Activated B cell treated with CpG ODN at 0.5 μM for 24 hours (primary cell): ENCODE measurements around the gene FAM227A. TPM values are rescaled to one million over a fixed set of nuclear protein-coding genes. Genes with fewer than 3 reads are reported as not detected.
"Not testable (repeated sequence)": the region's sequence is repeated elsewhere in the genome, so short reads cannot be mapped to it uniquely, and the experiment has no call there.

ENCODE experiments used
- ATAC-seq: fragments of 200-7000 bp; cut with Tn5 transposase; one replicate; pipeline ENCODE4 v1.10.0; 2021; ENCODE audit warnings: low read depth, mild to moderate bottlenecking, moderate library complexity
- CTCF ChIA-PET: fragments of 350-600 bp; sonication (Branson Sonifier 250); formaldehyde crosslinking; loops from one replicate; lab custom pipeline; 2021; ENCODE audit warnings: antibody characterized with exemption; lab: Charles Lee
- POLR2A ChIA-PET: fragments of 350-600 bp; sonication (Branson Sonifier 250); formaldehyde crosslinking; loops from one replicate; lab custom pipeline; 2021; ENCODE audit warnings: antibody characterized with exemption; lab: Charles Lee
- DNase-seq: peaks from one replicate; pipeline ENCODE4 v3.0.0; 2022
- H3K27ac Mint-ChIP-seq: one replicate; pipeline ENCODE4 v1.8.0; 2020; ENCODE audit warnings: mixed read lengths
- H3K27me3 Mint-ChIP-seq: one replicate; pipeline ENCODE4 v1.8.0; 2021; ENCODE audit warnings: mixed read lengths
- H3K36me3 Mint-ChIP-seq: one replicate; pipeline ENCODE4 v1.8.0; 2021; ENCODE audit warnings: low read depth, mixed read lengths
- H3K4me1 Mint-ChIP-seq: one replicate; pipeline ENCODE4 v1.8.0; 2021; ENCODE audit warnings: mixed read lengths
- H3K4me3 Mint-ChIP-seq: one replicate; pipeline ENCODE4 v1.8.0; 2020; ENCODE audit warnings: mild to moderate bottlenecking, mixed read lengths
- H3K9me3 Mint-ChIP-seq: one replicate; pipeline ENCODE4 v1.8.0; 2020; ENCODE audit warnings: mixed read lengths
- intact Hi-C: fragments of 100-400 bp; cut with micrococcal nuclease; formaldehyde crosslinking; loops from one replicate; pipeline ENCODE4 v1.15.1; 2024
- total RNA-seq: library from RNA; stranded (reverse); gene quantifications from 2 replicates; pipeline ENCODE4 v1.2.3, GENCODE V29; 2022
- TF ChIP-seq, protein P1 (sequence below): fragments of 200-600 bp; IDR thresholded peaks from one replicate; pipeline ENCODE4 v1.8.0; 2022; ENCODE audit warnings: antibody characterized with exemption, mild to moderate bottlenecking

Gene FAM227A
- total RNA-seq, 1 donor from 2014 or later, result 0.20 TPM

GRCh38 chr22:38602166-38602565 lies 54.0 kb downstream of the FAM227A start:
- Mint-ChIP-seq H3K27me3 (peaks cover 10% of the 10 kb centered on the region), H3K27ac (no peak overlapping the region), H3K9me3 (no peaks in the 10 kb centered on the region), H3K36me3 (no peaks in the 10 kb centered on the region), H3K4me1 (no peaks in the 10 kb centered on the region), H3K4me3 (no peak overlapping the region)
- DNase-seq (no peak), ATAC-seq (no peak)
- intact Hi-C loops, result no loop called here
- TF ChIP-seq, protein P1, sequence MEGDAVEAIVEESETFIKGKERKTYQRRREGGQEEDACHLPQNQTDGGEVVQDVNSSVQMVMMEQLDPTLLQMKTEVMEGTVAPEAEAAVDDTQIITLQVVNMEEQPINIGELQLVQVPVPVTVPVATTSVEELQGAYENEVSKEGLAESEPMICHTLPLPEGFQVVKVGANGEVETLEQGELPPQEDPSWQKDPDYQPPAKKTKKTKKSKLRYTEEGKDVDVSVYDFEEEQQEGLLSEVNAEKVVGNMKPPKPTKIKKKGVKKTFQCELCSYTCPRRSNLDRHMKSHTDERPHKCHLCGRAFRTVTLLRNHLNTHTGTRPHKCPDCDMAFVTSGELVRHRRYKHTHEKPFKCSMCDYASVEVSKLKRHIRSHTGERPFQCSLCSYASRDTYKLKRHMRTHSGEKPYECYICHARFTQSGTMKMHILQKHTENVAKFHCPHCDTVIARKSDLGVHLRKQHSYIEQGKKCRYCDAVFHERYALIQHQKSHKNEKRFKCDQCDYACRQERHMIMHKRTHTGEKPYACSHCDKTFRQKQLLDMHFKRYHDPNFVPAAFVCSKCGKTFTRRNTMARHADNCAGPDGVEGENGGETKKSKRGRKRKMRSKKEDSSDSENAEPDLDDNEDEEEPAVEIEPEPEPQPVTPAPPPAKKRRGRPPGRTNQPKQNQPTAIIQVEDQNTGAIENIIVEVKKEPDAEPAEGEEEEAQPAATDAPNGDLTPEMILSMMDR, result no peak
- POLR2A ChIA-PET, result no interaction called here
- CTCF ChIA-PET, result no interaction called here

DNA sequence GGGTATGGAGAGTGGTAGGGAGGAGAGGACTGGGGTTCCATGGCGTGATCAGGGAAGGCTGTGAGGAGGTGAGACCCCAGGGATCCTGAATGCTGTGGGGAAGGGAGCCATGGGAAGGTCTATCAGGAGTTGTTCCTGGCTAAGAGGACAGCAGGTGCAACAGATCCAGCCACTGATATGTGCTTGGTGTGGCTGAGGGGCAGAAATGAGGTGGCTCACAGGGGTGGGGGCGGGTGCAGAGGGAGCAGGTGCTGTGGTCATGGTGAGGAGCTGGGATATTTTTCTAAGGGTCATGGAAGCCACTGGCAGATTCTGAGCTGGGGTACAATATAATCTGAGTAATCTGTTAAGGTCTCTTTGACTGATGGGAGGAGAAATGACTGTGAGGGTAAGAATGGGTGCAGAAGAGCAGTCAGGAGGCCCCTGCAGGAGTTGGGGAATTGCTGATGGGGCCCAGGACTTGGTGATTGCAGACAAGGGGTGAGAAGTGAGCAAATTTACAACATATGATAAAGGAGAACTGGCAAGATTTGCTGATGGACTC lies 54.9 kb downstream of the FAM227A start:
- ChIA-PET CTCF (no interaction called here), POLR2A (no interaction called here)
- DNase-seq (no peak), ATAC-seq (no peak)
- TF ChIP-seq, protein P1, result no peak
- intact Hi-C loops, result no loop called here
- Mint-ChIP-seq H3K27ac (no peak overlapping the region), H3K9me3 (no peaks in the 10 kb centered on the region), H3K4me1 (no peaks in the 10 kb centered on the region), H3K27me3 (peaks cover 9% of the 10 kb centered on the region), H3K4me3 (no peak overlapping the region), H3K36me3 (no peaks in the 10 kb centered on the region)

DNA sequence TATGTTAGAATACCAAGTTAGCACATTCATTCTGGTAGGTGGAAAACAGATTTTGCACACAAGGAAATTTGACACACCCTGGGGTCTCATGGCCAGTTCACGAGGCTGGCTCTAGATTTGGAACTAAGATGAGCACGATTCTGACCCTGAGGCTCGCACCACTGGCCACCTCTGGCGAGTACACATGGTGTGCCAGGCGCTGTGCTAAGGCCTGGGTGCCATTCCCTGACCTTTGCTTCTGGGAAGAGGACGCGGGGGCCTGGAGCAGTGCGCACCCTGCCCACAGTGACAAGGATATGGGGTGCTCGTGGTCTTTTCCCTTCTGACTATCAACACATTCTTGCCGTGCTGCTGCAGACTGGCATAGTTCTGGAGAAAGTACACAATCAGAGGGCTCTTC lies 56.7 kb downstream of the FAM227A start:
- H3K4me1 Mint-ChIP-seq, result no peaks in the 10 kb centered on the region
- no peak overlapping the region for H3K27ac Mint-ChIP-seq
- no peak overlapping the region for H3K4me3 Mint-ChIP-seq
- peaks cover 9% of the 10 kb centered on the region for H3K27me3 Mint-ChIP-seq
- no peaks in the 10 kb centered on the region for H3K9me3 Mint-ChIP-seq
- no peak for DNase-seq
- ChIA-PET CTCF (no interaction called here), POLR2A (no interaction called here)
- intact Hi-C loops, result no loop called here
- TF ChIP-seq, protein P1, result no peak
- ATAC-seq, result no peak
- no peaks in the 10 kb centered on the region for H3K36me3 Mint-ChIP-seq

GRCh38 chr22:38582923-38583322 lies 73.3 kb downstream of the FAM227A start:
- H3K27ac Mint-ChIP-seq, POLR2A ChIA-PET, H3K9me3 Mint-ChIP-seq, H3K4me1 Mint-ChIP-seq, CTCF ChIA-PET, H3K4me3 Mint-ChIP-seq, H3K36me3 Mint-ChIP-seq, intact Hi-C loops, H3K27me3 Mint-ChIP-seq, DNase-seq, ATAC-seq: not testable (repeated sequence)

DNA sequence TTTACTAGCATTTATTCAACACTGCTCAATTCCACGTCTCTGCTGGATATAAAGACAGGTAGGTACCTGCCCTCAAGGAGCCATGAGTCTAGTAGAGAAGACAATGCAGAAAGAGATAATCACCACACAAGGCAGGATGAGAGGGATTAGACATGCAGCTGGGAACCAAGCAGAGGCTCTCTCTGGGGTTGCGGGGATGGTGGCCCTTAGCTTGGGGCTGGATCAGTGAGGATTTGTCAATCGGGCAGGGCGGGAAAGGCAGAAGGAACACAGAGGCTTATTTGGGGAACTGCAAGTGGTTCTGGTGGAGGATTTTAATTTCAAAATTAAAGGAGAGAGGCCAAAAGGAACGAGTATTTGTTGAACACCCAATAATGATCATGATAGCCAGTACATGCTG lies 77.7 kb downstream of the FAM227A start:
- Mint-ChIP-seq H3K36me3 (no peaks in the 10 kb centered on the region), H3K4me3 (no peak overlapping the region), H3K27me3 (peaks cover 4% of the 10 kb centered on the region), H3K9me3 (no peaks in the 10 kb centered on the region), H3K4me1 (no peaks in the 10 kb centered on the region), H3K27ac (no peak overlapping the region)
- TF ChIP-seq, protein P1, result no peak
- intact Hi-C loops, result no loop called here
- ChIA-PET CTCF (no interaction called here), POLR2A (no interaction called here)
- no peak for ATAC-seq
- DNase-seq, result no peak

- TF ChIP-seq, protein P1, result no peak
- Mint-ChIP-seq H3K4me1 (peaks cover 17% of the 10 kb centered on the region), H3K27me3 (no peaks in the 10 kb centered on the region), H3K9me3 (no peaks in the 10 kb centered on the region), H3K4me3 (no peak overlapping the region), H3K36me3 (no peaks in the 10 kb centered on the region), H3K27ac (no peak overlapping the region)
- CTCF ChIA-PET, result interaction anchor here (0.5 to 7.0 kb wide), 11 partner anchors 20 to 522 kb away, joined by 3 to 77 read pairs (median 4); no protein-coding TSS in a partner anchor
- no peak for ATAC-seq
- no peak for DNase-seq
- intact Hi-C loops, result loop anchor here (1.0 to 5.0 kb wide), 7 partner anchors 85 to 520 kb away; partner anchors contain the start of genes CBY1, FAM227A and MAFF
- POLR2A ChIA-PET, result interaction anchor here (0.6 to 1.5 kb wide), 2 partner anchors 520 to 528 kb away, joined by 4 to 8 read pairs; no protein-coding TSS in a partner anchor
Observed at GRCh38 chr22:38572065-38572464, 84.1 kb downstream of the FAM227A start.
